Measurements from ENCODE around the gene EFCAB6. TPM values are rescaled to one million over a fixed set of nuclear protein-coding genes. Genes with fewer than 3 reads are reported as not detected.

Gene EFCAB6
- total and polyA plus RNA-seq, 2 of the 4 experiments (the other 2 are of a cell fraction): 0.44 to 1.1 TPM

GRCh38 chr22:43600265-43600664, 211.8 kb downstream of the EFCAB6 start:
- Histone ChIP-seq H3K27me3 (ENCODE audit: control insufficient read depth, insufficient read depth, low read length) (no peaks in the 10 kb centered on the region; the same call in 1 of the 2 replicates), H4K20me1 (ENCODE audit: insufficient read depth, low read length) (no peaks in the 10 kb centered on the region), H2AK9ac (replicated peaks; ENCODE audit: low read depth, low read length, poor library complexity) (no peak overlapping the region), H2BK15ac (ENCODE audit: low read depth, low read length) (no peak overlapping the region), H4K91ac (ENCODE audit: insufficient read depth, low read depth, low read length) (no peak overlapping the region), H2BK5ac (ENCODE audit: low read depth, low read length, poor library complexity, severe bottlenecking) (no peak overlapping the region), H3K9ac (ENCODE audit: low read depth, low read length) (no peak overlapping the region), H3K27ac (ENCODE audit: insufficient read depth, low read length) (no peak overlapping the region), H3K4me3 (ENCODE audit: insufficient read depth, low read depth, low read length) (no peak overlapping the region), H4K8ac (ENCODE audit: low read depth in 2 of 2, low read length in 2 of 2) (no peak overlapping the region), H3K23ac (ENCODE audit: low read depth, low read length) (no peak overlapping the region), H3K56ac (ENCODE audit: extremely low read depth, insufficient read depth, low read length) (no peak overlapping the region), H2AK5ac (ENCODE audit: low read depth, low read length) (no peak overlapping the region), H3K14ac (replicated peaks; ENCODE audit: low read depth, low read length) (no peak overlapping the region), H3K4me1 (ENCODE audit: control insufficient read depth, insufficient read depth, low read length) (no peaks in the 10 kb centered on the region), H3K79me1 (ENCODE audit: low read depth in 1 of 2, low read length in 2 of 2) (no peaks in the 10 kb centered on the region), H3K36me3 (ENCODE audit: control insufficient read depth, insufficient read depth, low read length) (no peaks in the 10 kb centered on the region), H2AFZ (replicated peaks; ENCODE audit: low read length, poor library complexity) (no peak overlapping the region), H3K9me1 (ENCODE audit: insufficient read depth, low read length) (no peaks in the 10 kb centered on the region), H3K9me3 (ENCODE audit: control insufficient read depth, insufficient read depth, low read length) (no peaks in the 10 kb centered on the region), H2BK120ac (ENCODE audit: low read depth, low read length) (no peak overlapping the region), H3K4me2 (ENCODE audit: low read depth, low read length) (no peak overlapping the region), H3K18ac (ENCODE audit: low read depth, low read length) (no peak overlapping the region), H3K4ac (ENCODE audit: low read depth, low read length) (no peak overlapping the region), H4K5ac (ENCODE audit: low read depth, low read length) (no peak overlapping the region), H2BK20ac (ENCODE audit: low read depth, low read length) (no peak overlapping the region)
- ChIA-PET CTCF (no interaction called here), POLR2A (ENCODE audit: unreplicated experiment) (no interaction called here)
- intact Hi-C loops (cut with micrococcal nuclease): no loop called here
- ATAC-seq (ENCODE audit: low read depth) (no peak), DNase-seq (no peak)
- BruUV-seq (replicated peaks): no TSS peak
- dilution Hi-C loops (cut with HindIII; ENCODE audit: low sequenced_read_pairs, unreplicated experiment): no loop called here
- WGBS, 2 experiments (ENCODE audit: extremely low coverage in 2 of 2, insufficient read length in 1 of 2): 79% methylated on average over 4 of the region's 9 CpGs; no CpG with 5 or more reads in 1 of the 2 experiments
- in situ Hi-C loops (cut with MboI; ENCODE audit: low sequenced_read_pairs): no loop called here
- TF ChIP-seq MXI1 (IDR thresholded peaks at IDR 0.05; ENCODE audit: borderline replicate concordance, low read depth, low read length) (no peak), POLR2A (IDR thresholded peaks at IDR 0.05; ENCODE audit: low read depth, low read length) (no peak), USF2 (IDR thresholded peaks at IDR 0.05; ENCODE audit: low read depth, low read length) (no peak), MAFK (IDR thresholded peaks at IDR 0.05; ENCODE audit: low read depth, low read length) (no peak), ELK1 (IDR thresholded peaks at IDR 0.05; ENCODE audit: borderline replicate concordance, low read depth, low read length) (no peak), CTCF (conservative IDR thresholded peaks at IDR 0.05; ENCODE audit: low read depth, low read length) (no peak), SMC3 (IDR thresholded peaks at IDR 0.05; ENCODE audit: low read depth, low read length) (no peak), NFE2L2 (IDR thresholded peaks at IDR 0.05; ENCODE audit: low read depth, low read length) (no peak), FOS (IDR thresholded peaks at IDR 0.05; ENCODE audit: low read depth, low read length) (no peak), CEBPB (IDR thresholded peaks at IDR 0.05; ENCODE audit: low read depth, low read length) (no peak), CHD1 (IDR thresholded peaks at IDR 0.05; ENCODE audit: low read depth, low read length) (no peak), RCOR1 (IDR thresholded peaks at IDR 0.05; ENCODE audit: insufficient replicate concordance, low read length) (no peak), RFX5 (IDR thresholded peaks at IDR 0.05; ENCODE audit: low read depth, low read length) (no peak), RAD21 (IDR thresholded peaks at IDR 0.05; ENCODE audit: low read length) (no peak), MAZ (IDR thresholded peaks at IDR 0.05; ENCODE audit: borderline replicate concordance, low read depth, low read length) (no peak), BHLHE40 (IDR thresholded peaks at IDR 0.05; ENCODE audit: low read depth, low read length) (no peak)
